MCF 10A (cell line): ENCODE measurements around the gene USF3. TPM values are rescaled to one million over a fixed set of nuclear protein-coding genes. Genes with fewer than 3 reads are reported as not detected.

ENCODE experiments used
- BruUV-seq: library from RNA; stranded (reverse); fragments of 400-500 nt; replicated peaks from 2 replicates; lab custom pipeline; 2021; lab: Mats Ljungman, UMichigan
- CTCF ChIA-PET: fragments of 300-600 bp; sonication (Branson Sonifier 250); formaldehyde crosslinking; extraction: SDS; loops from one replicate; lab custom pipeline; 2021; ENCODE audit warnings: antibody characterized with exemption, inconsistent platforms; lab: Yijun Ruan, JAX
- POLR2A ChIA-PET: fragments of 300-600, 350-650 bp; sonication (Branson Sonifier 250); formaldehyde crosslinking; extraction: SDS; loops from one replicate; lab custom pipeline; 2020; ENCODE audit warnings: antibody characterized with exemption, inconsistent platforms; lab: Yijun Ruan, JAX
- DNase-seq: peaks from one replicate; pipeline ENCODE4 v3.0.0-alpha.2; 2018; ENCODE audit not compliant: unreplicated experiment
- H3K27ac Mint-ChIP-seq: one replicate; pipeline ENCODE4 v1.8.0; 2022; ENCODE audit warnings: mild to moderate bottlenecking, low read depth, mixed read lengths; ENCODE audit not compliant: unreplicated experiment
- H3K27me3 Mint-ChIP-seq: one replicate; pipeline ENCODE4 v1.8.0; 2022; ENCODE audit warnings: mixed read lengths; ENCODE audit not compliant: insufficient read depth, unreplicated experiment
- H3K36me3 Mint-ChIP-seq: one replicate; pipeline ENCODE4 v1.8.0; 2022; ENCODE audit warnings: mild to moderate bottlenecking, moderate library complexity, mixed read lengths; ENCODE audit not compliant: insufficient read depth, unreplicated experiment
- H3K4me1 Mint-ChIP-seq: one replicate; pipeline ENCODE4 v1.8.0; 2022; ENCODE audit warnings: mixed read lengths; ENCODE audit not compliant: insufficient read depth, unreplicated experiment
- H3K4me3 Mint-ChIP-seq: one replicate; pipeline ENCODE4 v1.8.0; 2022; ENCODE audit warnings: mild to moderate bottlenecking, moderate library complexity, mixed read lengths; ENCODE audit not compliant: unreplicated experiment
- H3K9me3 Mint-ChIP-seq: one replicate; pipeline ENCODE4 v1.8.0; 2022; ENCODE audit warnings: mixed read lengths; ENCODE audit not compliant: unreplicated experiment
- intact Hi-C: fragments of 100-400 bp; cut with micrococcal nuclease; formaldehyde crosslinking; loops from 2 replicates; pipeline ENCODE4 v1.14.1; 2022
- total RNA-seq: library from RNA; stranded (reverse); gene quantifications from 2 replicates; pipeline ENCODE4 v1.2.3, GENCODE V29; 2022
- TF ChIP-seq, protein P1 (sequence below): fragments of 200-600 bp; IDR thresholded peaks from one replicate; pipeline ENCODE4 v1.8.0; 2022; ENCODE audit warnings: antibody characterized with exemption, mild to moderate bottlenecking; ENCODE audit not compliant: unreplicated experiment

USF3 gene
- total RNA-seq, 1 experiment from 2014 or later = 11.9 TPM

- intact Hi-C loops = no loop called here
These were observed 38.3 kb downstream of the USF3 start for GRCh38 chr3:113658107-113658506.

DNA sequence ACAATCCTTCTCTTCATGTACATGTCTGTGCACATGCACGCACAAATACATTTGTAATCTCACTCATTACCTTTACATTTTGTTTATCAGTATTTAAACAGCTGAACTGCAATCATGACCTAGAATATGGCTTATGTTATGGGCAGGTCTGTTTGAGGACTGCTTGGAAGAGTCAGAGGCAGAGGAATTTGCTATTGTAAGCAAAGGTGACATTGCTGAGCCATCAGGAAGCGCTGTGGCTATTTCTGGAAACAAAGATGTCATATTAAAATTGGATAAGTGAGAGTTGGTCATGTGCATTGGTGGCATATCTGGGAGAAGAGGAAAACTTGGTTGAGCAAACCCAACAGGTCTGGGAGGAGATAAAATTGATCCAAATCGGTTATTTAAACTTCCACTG is 41.6 kb downstream of the USF3 start:
- no peak overlapping the region for H3K4me3 Mint-ChIP-seq
- no peak overlapping the region for H3K27ac Mint-ChIP-seq
- no peaks in the 10 kb centered on the region for H3K9me3 Mint-ChIP-seq
- ChIA-PET POLR2A (no interaction called here), CTCF (interaction anchor here (1.4 kb wide), 1 partner anchor 14 kb away, joined by 5 read pairs; no protein-coding TSS in a partner anchor)
- TF ChIP-seq, protein P1, sequence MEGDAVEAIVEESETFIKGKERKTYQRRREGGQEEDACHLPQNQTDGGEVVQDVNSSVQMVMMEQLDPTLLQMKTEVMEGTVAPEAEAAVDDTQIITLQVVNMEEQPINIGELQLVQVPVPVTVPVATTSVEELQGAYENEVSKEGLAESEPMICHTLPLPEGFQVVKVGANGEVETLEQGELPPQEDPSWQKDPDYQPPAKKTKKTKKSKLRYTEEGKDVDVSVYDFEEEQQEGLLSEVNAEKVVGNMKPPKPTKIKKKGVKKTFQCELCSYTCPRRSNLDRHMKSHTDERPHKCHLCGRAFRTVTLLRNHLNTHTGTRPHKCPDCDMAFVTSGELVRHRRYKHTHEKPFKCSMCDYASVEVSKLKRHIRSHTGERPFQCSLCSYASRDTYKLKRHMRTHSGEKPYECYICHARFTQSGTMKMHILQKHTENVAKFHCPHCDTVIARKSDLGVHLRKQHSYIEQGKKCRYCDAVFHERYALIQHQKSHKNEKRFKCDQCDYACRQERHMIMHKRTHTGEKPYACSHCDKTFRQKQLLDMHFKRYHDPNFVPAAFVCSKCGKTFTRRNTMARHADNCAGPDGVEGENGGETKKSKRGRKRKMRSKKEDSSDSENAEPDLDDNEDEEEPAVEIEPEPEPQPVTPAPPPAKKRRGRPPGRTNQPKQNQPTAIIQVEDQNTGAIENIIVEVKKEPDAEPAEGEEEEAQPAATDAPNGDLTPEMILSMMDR = no peak
- no peaks in the 10 kb centered on the region for H3K4me1 Mint-ChIP-seq
- BruUV-seq = no TSS peak
- DNase-seq = no peak
- H3K36me3 Mint-ChIP-seq = peaks cover 29% of the 10 kb centered on the region
- intact Hi-C loops = no loop called here
- H3K27me3 Mint-ChIP-seq = no peaks in the 10 kb centered on the region

More at GRCh38 chr3:113658107-113658506, 38.3 kb downstream of the USF3 start:
- BruUV-seq = no TSS peak
- H3K36me3 Mint-ChIP-seq = peaks cover 47% of the 10 kb centered on the region
- H3K9me3 Mint-ChIP-seq = no peaks in the 10 kb centered on the region
- H3K27ac Mint-ChIP-seq = no peak overlapping the region
- POLR2A ChIA-PET = no interaction called here
- TF ChIP-seq, protein P1 = no peak
- no peak overlapping the region for H3K4me3 Mint-ChIP-seq
- no peaks in the 10 kb centered on the region for H3K27me3 Mint-ChIP-seq
- DNase-seq = no peak
- CTCF ChIA-PET = no interaction called here
- H3K4me1 Mint-ChIP-seq = no peaks in the 10 kb centered on the region

DNA sequence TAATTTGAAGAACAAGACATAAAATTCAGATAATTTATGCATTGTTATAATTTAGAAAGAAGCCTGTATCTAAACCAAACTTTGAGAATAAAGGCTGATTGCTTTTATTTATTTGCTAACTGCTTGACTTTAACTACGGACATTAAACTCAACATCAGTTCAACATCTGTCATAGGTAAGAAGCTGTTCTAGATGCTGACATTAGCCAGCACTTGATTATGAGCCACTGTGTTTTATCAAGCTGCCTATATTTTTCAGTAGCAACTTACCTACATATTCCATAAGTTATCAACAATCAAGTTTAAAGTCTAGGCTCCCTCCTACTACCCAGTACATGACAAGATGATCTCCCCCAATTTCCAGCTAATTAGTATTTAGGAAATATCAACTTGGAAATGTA is 42.1 kb downstream of the USF3 start:
- intact Hi-C loops = no loop called here
- Mint-ChIP-seq H3K4me1 (no peaks in the 10 kb centered on the region), H3K27ac (no peak overlapping the region), H3K27me3 (no peaks in the 10 kb centered on the region), H3K36me3 (peaks cover 24% of the 10 kb centered on the region), H3K4me3 (no peak overlapping the region), H3K9me3 (no peaks in the 10 kb centered on the region)
- TF ChIP-seq, protein P1 = no peak
- BruUV-seq = no TSS peak
- CTCF ChIA-PET = interaction anchor here (1.4 kb wide), 1 partner anchor 14 kb away, joined by 5 read pairs; no protein-coding TSS in a partner anchor
- no peak for DNase-seq
- POLR2A ChIA-PET = no interaction called here

- Mint-ChIP-seq H3K4me1 (no peaks in the 10 kb centered on the region), H3K27ac (no peak overlapping the region), H3K4me3 (no peak overlapping the region), H3K27me3 (no peaks in the 10 kb centered on the region), H3K36me3 (no peaks in the 10 kb centered on the region), H3K9me3 (peaks cover 13% of the 10 kb centered on the region)
- TF ChIP-seq, protein P1 = no peak
- intact Hi-C loops = no loop called here
- no TSS peak for BruUV-seq
- ChIA-PET CTCF (interaction anchor here (0.9 kb wide), 1 partner anchor 22 kb away, joined by 3 read pairs; no protein-coding TSS in a partner anchor), POLR2A (interaction anchor here (0.6 kb wide), 1 partner anchor 20 kb away, joined by 3 read pairs; no protein-coding TSS in a partner anchor)
- DNase-seq = no peak
These were observed 47.1 kb downstream of the USF3 start for GRCh38 chr3:113649174-113649845.
